K562 (cell line): ENCODE data around the gene HRAS. TPM values are rescaled to one million over a fixed set of nuclear protein-coding genes. Genes with fewer than 3 reads are reported as not detected.

Source experiments
- HDAC1 ChIP-seq, 2 experiments: fragments of 450-650 bp; IDR thresholded peaks; 2 replicates each; pipeline ENCODE4 v1.6.1; 2016 to 2017; ENCODE audit warnings: inconsistent platforms in 1 of 2, mild to moderate bottlenecking in 1 of 2, moderate library complexity in 1 of 2
- HIVEP1 ChIP-seq: fragments of 250-450 bp; sonication (Bioruptor Pico); IDR thresholded peaks from 2 replicates; pipeline ENCODE4 v1.4.0; 2020; ENCODE audit warnings: mild to moderate bottlenecking
- MAFK ChIP-seq: IDR thresholded peaks from 2 replicates; pipeline ENCODE4 v1.6.1; 2011; ENCODE audit warnings: low read length, improper control_type of control experiment
- MBD2 ChIP-seq: sonication (generic); IDR thresholded peaks from 2 replicates; pipeline ENCODE4 v1.6.1; 2016; ENCODE audit warnings: low read depth, borderline replicate concordance
- MEF2D ChIP-seq: conservative IDR thresholded peaks from 2 replicates; pipeline ENCODE4 v1.6.1; 2016; ENCODE audit warnings: low read depth, missing genetic modification characterization, missing compliant biosample characterization
- MTA1 ChIP-seq: fragments of 450-650 bp; IDR thresholded peaks from 2 replicates; pipeline ENCODE4 v1.6.1; 2017; ENCODE audit warnings: borderline replicate concordance
- MYNN ChIP-seq, 2 experiments: sonication (generic); formaldehyde crosslinking in 1 of 2; IDR thresholded peaks; 2 replicates each; pipeline versions ENCODE4 v1.5.0 to v1.6.1; 2016 to 2020; ENCODE audit warnings: antibody characterized with exemption in 1 of 2, missing genetic modification reagents in 1 of 2
- NR2C2 ChIP-seq, 2 experiments: fragments of 200-800 bp in 1 of 2; sonication (Bioruptor generic) in 1 of 2; sonication (generic) in 1 of 2; formaldehyde crosslinking in 1 of 2; IDR thresholded peaks; 2 replicates each; pipeline versions ENCODE4 v1.6.1 to v1.8.0; 2016 to 2022; ENCODE audit warnings: mild to moderate bottlenecking in 1 of 2, missing compliant biosample characterization in 1 of 2, missing genetic modification characterization in 1 of 2, missing genetic modification reagents in 1 of 2
- PHB2 ChIP-seq: fragments of 450-650 bp; IDR thresholded peaks from 2 replicates; pipeline ENCODE4 v1.6.1; 2017; ENCODE audit warnings: low read depth
- POLR2AphosphoS2 ChIP-seq: IDR thresholded peaks from 2 replicates; pipeline ENCODE4 v1.6.1; 2012; ENCODE audit warnings: low read length, improper control_type of control experiment
- RAD21 ChIP-seq, 2 experiments: fragments of 250-450 bp in 1 of 2; fragments of 450-650 bp in 1 of 2; sonication (Bioruptor Pico) in 1 of 2; formaldehyde crosslinking in 1 of 2; IDR thresholded peaks in 1 of 2; conservative IDR thresholded peaks in 1 of 2; 2 replicates each; pipeline versions ENCODE4 v1.4.0 to v1.8.0; 2020 to 2022; ENCODE audit warnings: mild to moderate bottlenecking in 2 of 2, moderate library complexity in 1 of 2
- RUNX1 ChIP-seq: sonication (generic); IDR thresholded peaks from 2 replicates; pipeline ENCODE4 v1.6.1; 2016; ENCODE audit warnings: antibody characterized with exemption, low read depth
- SUPT5H ChIP-seq: fragments of 450-650 bp; IDR thresholded peaks from 2 replicates; pipeline ENCODE4 v1.6.1; 2016
- TEAD4 ChIP-seq, 2 experiments: sonication (generic) in 1 of 2; formaldehyde crosslinking in 1 of 2; IDR thresholded peaks; 2 replicates each; pipeline versions ENCODE4 v1.6.1 to v1.8.0; 2012 to 2022; ENCODE audit warnings: borderline replicate concordance in 1 of 2, inconsistent platforms in 1 of 2, low read length in 1 of 2, mild to moderate bottlenecking in 1 of 2, missing genetic modification reagents in 1 of 2
- TOE1 ChIP-seq, 2 experiments: fragments of 450-650 bp in 1 of 2; sonication (generic) in 1 of 2; formaldehyde crosslinking in 1 of 2; IDR thresholded peaks; 2 replicates each; pipeline versions ENCODE4 v1.7.1 to v1.8.0; 2016 to 2022; ENCODE audit warnings: borderline replicate concordance in 2 of 2, mild to moderate bottlenecking in 2 of 2, antibody characterized with exemption in 1 of 2, inconsistent platforms in 1 of 2, low read depth in 1 of 2, missing genetic modification reagents in 1 of 2, moderate library complexity in 1 of 2
- ZNF561 ChIP-seq: fragments of 450-650 bp; formaldehyde crosslinking; conservative IDR thresholded peaks from 2 replicates; pipeline ENCODE4 v1.4.0; 2020; ENCODE audit warnings: mild to moderate bottlenecking, moderate library complexity
- ZNF644 ChIP-seq: fragments of 200-800 bp; sonication (Bioruptor generic); IDR thresholded peaks from 2 replicates; pipeline ENCODE4 v1.6.1; 2016; ENCODE audit warnings: low read depth, missing genetic modification characterization, missing compliant biosample characterization
- ZNF699 ChIP-seq: fragments of 250-450 bp; sonication (Bioruptor Pico); IDR thresholded peaks from 2 replicates; pipeline ENCODE4 v1.8.0; 2021; ENCODE audit warnings: mild to moderate bottlenecking, moderate library complexity; ENCODE audit not compliant: insufficient replicate concordance
- polyA plus RNA-seq, 8 experiments: library from polyadenylated mRNA; depleted of rRNA in 4 of 8; stranded (reverse) in 5 of 8; unstranded in 3 of 8; fragments of >200 nt; fragmentation: Nextera tagmentation in 2 of 8; fragmentation: Illumina TruSeq in 1 of 8; extraction: Ambion mirVana in 2 of 8; extraction: Trizol in 1 of 8; gene quantifications; 2 replicates each; pipeline versions ENCODE4 v1.2.1 to v1.2.3, GENCODE V29; 2011 to 2014; ENCODE audit warnings: inconsistent platforms in 1 of 8, missing spikeins in 1 of 8
- total RNA-seq, 7 experiments: library from RNA; depleted of rRNA in 6 of 7; stranded (reverse); fragments of >200 nt in 6 of 7; fragmentation: Illumina TruSeq in 2 of 7; extraction: Trizol in 2 of 7; gene quantifications; 2 replicates each; pipeline versions ENCODE4 v1.2.1 to v1.2.3, GENCODE V29; 2011 to 2021; ENCODE audit warnings: low replicate concordance in 1 of 7
- TF ChIP-seq, protein P1 (sequence below): fragments of 250-450 bp; sonication (Bioruptor Pico); IDR thresholded peaks from 2 replicates; pipeline ENCODE4 v1.5.0; 2021; ENCODE audit warnings: mild to moderate bottlenecking, borderline replicate concordance
- TF ChIP-seq, protein P2 (sequence below): fragments of 250-450 bp; sonication (Bioruptor Pico); IDR thresholded peaks from 2 replicates; pipeline ENCODE4 v1.8.0; 2022; ENCODE audit warnings: moderate library complexity, mild to moderate bottlenecking, inconsistent platforms
- TF ChIP-seq, protein P3 (sequence below), 2 experiments: fragments of 450-650 bp in 1 of 2; sonication (generic) in 1 of 2; formaldehyde crosslinking; conservative IDR thresholded peaks; 2 replicates each; pipeline versions ENCODE4 v1.4.0 to v1.8.1; 2020 to 2022; ENCODE audit warnings: mild to moderate bottlenecking in 1 of 2, missing genetic modification reagents in 1 of 2
- TF ChIP-seq, protein P4 (sequence below): sonication (generic); formaldehyde crosslinking; IDR thresholded peaks from 2 replicates; pipeline ENCODE4 v1.9.0; 2022; ENCODE audit warnings: mild to moderate bottlenecking, missing genetic modification reagents

The HRAS gene
- total and polyA plus RNA-seq, 9 of the 15 experiments (the other 6 are each of a cell fraction or from before 2014, with no cell fraction given) = 2.8 to 73.5 (median 29.6) TPM

DNA sequence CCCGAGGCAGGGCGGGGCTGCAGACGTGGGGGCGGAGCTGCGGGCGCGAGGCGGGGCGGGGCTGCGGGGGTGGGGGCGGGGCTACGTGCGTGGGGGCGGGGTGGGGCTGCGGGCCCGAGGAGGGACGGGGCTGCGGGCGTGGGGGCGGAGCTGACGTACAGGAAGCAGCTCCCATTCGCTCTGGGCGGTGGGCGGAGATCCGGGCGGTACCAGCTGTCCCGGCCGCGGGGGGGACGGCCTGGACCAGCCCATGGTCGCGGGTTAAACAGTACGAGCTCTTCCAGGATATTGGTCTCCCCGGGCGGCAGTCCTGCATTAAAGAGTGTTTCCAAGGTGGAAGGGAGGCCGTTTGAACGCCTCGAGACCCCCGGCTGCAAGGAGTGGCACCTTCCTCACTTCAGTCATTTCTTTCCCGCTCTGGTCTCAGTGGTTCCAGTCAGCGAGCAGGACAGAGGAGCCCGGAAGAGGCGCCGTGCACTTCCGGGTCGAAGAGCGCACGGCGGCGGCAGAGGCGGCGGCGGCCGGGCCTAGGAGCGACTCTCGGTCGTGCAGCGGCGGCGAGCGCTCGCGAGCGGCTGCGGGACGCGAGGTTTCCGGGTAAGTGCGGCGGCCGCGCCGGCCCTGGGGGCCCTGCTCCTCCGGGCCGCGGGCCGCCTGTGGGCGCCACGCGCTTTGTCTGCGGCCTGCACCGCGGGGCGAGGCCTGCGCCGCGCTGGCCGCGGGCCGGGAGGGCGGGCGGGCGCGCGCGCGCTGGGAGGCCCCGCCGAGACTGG is 40.8 kb upstream of the HRAS start, which contains the start of gene PHRF1 (continued):
- TF ChIP-seq RAD21 (CRISPR knock-in tag; conservative IDR thresholded peaks at IDR 0.05 in 1 of 2, IDR thresholded peaks at IDR 0.05 in 1 of 2) = no peak
- TF ChIP-seq, protein P1, sequence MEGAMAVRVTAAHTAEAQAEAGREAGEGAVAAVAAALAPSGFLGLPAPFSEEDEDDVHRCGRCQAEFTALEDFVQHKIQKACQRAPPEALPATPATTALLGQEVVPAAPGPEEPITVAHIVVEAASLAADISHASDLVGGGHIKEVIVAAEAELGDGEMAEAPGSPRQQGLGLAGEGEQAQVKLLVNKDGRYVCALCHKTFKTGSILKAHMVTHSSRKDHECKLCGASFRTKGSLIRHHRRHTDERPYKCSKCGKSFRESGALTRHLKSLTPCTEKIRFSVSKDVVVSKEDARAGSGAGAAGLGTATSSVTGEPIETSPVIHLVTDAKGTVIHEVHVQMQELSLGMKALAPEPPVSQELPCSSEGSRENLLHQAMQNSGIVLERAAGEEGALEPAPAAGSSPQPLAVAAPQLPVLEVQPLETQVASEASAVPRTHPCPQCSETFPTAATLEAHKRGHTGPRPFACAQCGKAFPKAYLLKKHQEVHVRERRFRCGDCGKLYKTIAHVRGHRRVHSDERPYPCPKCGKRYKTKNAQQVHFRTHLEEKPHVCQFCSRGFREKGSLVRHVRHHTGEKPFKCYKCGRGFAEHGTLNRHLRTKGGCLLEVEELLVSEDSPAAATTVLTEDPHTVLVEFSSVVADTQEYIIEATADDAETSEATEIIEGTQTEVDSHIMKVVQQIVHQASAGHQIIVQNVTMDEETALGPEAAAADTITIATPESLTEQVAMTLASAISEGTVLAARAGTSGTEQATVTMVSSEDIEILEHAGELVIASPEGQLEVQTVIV = no peak
- TF ChIP-seq TEAD4 (IDR thresholded peaks at IDR 0.05; ENCODE audit: low read length) = peak; percentile 19; the same call in 1 of the 2 replicates
- no peak for TF ChIP-seq TEAD4 (CRISPR knock-in tag; IDR thresholded peaks at IDR 0.05; ENCODE audit: borderline replicate concordance)
- no peak for TF ChIP-seq PHB2
- no peak for TF ChIP-seq ZNF699 (CRISPR knock-in tag)
- no peak for TF ChIP-seq HIVEP1 (CRISPR knock-in tag)
- TF ChIP-seq RUNX1 = no peak
- TF ChIP-seq MEF2D = no peak
- TF ChIP-seq, protein P2, sequence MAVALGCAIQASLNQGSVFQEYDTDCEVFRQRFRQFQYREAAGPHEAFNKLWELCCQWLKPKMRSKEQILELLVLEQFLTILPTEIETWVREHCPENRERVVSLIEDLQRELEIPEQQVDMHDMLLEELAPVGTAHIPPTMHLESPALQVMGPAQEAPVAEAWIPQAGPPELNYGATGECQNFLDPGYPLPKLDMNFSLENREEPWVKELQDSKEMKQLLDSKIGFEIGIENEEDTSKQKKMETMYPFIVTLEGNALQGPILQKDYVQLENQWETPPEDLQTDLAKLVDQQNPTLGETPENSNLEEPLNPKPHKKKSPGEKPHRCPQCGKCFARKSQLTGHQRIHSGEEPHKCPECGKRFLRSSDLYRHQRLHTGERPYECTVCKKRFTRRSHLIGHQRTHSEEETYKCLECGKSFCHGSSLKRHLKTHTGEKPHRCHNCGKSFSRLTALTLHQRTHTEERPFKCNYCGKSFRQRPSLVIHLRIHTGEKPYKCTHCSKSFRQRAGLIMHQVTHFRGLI (CRISPR knock-in tag) = no peak
- TF ChIP-seq POLR2AphosphoS2 = no peak
- peak; percentile 94 for TF ChIP-seq TOE1 (IDR thresholded peaks at IDR 0.05; ENCODE audit: borderline replicate concordance)
- no peak for TF ChIP-seq TOE1 (CRISPR knock-in tag; IDR thresholded peaks at IDR 0.05; ENCODE audit: borderline replicate concordance, low read depth)
- TF ChIP-seq ZNF561 (CRISPR knock-in tag) = no peak
- TF ChIP-seq, protein P3, sequence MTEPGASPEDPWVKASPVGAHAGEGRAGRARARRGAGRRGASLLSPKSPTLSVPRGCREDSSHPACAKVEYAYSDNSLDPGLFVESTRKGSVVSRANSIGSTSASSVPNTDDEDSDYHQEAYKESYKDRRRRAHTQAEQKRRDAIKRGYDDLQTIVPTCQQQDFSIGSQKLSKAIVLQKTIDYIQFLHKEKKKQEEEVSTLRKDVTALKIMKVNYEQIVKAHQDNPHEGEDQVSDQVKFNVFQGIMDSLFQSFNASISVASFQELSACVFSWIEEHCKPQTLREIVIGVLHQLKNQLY (CRISPR knock-in tag; conservative IDR thresholded peaks at IDR 0.05) = no peak
- peak in 1 of 2 experiments; percentile 57; a peak in 1 of 4 replicates for TF ChIP-seq HDAC1 (IDR thresholded peaks at IDR 0.05)
- TF ChIP-seq MTA1 = no peak
- TF ChIP-seq, protein P4, sequence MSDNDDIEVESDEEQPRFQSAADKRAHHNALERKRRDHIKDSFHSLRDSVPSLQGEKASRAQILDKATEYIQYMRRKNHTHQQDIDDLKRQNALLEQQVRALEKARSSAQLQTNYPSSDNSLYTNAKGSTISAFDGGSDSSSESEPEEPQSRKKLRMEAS (CRISPR knock-in tag) = peak; percentile 41; the same call in 1 of the 2 replicates
- no peak for TF ChIP-seq MAFK
- no peak for TF ChIP-seq MYNN (IDR thresholded peaks at IDR 0.05)
- no peak for TF ChIP-seq MYNN (CRISPR knock-in tag; IDR thresholded peaks at IDR 0.05)
- peak; percentile 98 for TF ChIP-seq NR2C2 (CRISPR knock-in tag; IDR thresholded peaks at IDR 0.05)
- TF ChIP-seq NR2C2 (tag; IDR thresholded peaks at IDR 0.05) = peak; percentile 99
- peak; percentile 68 for TF ChIP-seq SUPT5H
- peak; percentile 97 for TF ChIP-seq MBD2
- no peak for TF ChIP-seq ZNF644 (tag)
